Measurements from ENCODE around the gene APELA. TPM values are rescaled to one million over a fixed set of nuclear protein-coding genes. Genes with fewer than 3 reads are reported as not detected.

Gene APELA
- total RNA-seq, 1 donor from 2014 or later, result not detected

DNA sequence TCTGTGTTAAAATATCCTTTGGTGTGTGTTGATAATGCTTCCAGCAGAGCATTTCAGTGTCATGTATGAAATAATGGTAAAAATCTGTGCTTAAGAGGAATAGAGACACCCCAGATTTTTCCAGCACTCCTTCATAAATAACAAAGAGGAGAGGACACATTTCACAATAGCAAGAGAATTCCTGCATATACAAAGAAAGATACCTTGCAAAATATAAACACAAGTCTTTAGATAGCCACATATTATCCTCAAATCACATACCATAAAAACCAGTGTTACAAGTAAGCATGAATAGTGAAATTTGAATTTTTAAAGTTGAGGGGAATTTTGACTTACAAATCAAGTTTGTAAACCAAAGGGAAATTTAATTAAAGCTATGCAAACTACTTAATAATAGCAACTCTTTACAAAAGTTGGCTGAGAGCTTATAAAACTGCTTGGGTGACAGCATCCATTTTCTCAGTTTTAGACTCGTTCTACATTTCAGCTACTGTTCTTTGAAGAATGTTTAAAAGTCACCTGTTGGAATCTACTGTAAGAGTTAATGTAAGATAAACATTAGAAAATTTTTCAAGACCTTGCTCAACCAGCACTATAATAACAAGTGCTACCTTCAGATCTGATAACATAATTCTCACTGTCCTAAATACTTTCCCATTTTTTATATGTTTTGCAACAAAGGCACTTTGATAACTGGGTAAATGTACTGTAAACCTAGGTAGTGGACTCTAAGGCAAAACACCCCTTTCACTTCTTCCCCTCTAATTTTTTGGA is 3.7 kb downstream of the APELA start:
- POLR2A ChIA-PET, result no interaction called here
- H3K36me3 Mint-ChIP-seq (ENCODE audit: low read depth), result no peaks in the 10 kb centered on the region
- no peak overlapping the region for H3K27ac Mint-ChIP-seq
- no peak for ATAC-seq (ENCODE audit: low read depth)
- CTCF ChIA-PET, result no interaction called here
- H3K9me3 Mint-ChIP-seq, result peaks cover 2% of the 10 kb centered on the region
- H3K4me3 Mint-ChIP-seq, result no peak overlapping the region
- intact Hi-C loops (cut with micrococcal nuclease), result no loop called here
- TF ChIP-seq, protein P1, sequence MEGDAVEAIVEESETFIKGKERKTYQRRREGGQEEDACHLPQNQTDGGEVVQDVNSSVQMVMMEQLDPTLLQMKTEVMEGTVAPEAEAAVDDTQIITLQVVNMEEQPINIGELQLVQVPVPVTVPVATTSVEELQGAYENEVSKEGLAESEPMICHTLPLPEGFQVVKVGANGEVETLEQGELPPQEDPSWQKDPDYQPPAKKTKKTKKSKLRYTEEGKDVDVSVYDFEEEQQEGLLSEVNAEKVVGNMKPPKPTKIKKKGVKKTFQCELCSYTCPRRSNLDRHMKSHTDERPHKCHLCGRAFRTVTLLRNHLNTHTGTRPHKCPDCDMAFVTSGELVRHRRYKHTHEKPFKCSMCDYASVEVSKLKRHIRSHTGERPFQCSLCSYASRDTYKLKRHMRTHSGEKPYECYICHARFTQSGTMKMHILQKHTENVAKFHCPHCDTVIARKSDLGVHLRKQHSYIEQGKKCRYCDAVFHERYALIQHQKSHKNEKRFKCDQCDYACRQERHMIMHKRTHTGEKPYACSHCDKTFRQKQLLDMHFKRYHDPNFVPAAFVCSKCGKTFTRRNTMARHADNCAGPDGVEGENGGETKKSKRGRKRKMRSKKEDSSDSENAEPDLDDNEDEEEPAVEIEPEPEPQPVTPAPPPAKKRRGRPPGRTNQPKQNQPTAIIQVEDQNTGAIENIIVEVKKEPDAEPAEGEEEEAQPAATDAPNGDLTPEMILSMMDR (IDR thresholded peaks at IDR 0.05), result no peak
- H3K4me1 Mint-ChIP-seq, result peaks cover 4% of the 10 kb centered on the region
- no peak for DNase-seq
- peaks cover 8% of the 10 kb centered on the region for H3K27me3 Mint-ChIP-seq

DNA sequence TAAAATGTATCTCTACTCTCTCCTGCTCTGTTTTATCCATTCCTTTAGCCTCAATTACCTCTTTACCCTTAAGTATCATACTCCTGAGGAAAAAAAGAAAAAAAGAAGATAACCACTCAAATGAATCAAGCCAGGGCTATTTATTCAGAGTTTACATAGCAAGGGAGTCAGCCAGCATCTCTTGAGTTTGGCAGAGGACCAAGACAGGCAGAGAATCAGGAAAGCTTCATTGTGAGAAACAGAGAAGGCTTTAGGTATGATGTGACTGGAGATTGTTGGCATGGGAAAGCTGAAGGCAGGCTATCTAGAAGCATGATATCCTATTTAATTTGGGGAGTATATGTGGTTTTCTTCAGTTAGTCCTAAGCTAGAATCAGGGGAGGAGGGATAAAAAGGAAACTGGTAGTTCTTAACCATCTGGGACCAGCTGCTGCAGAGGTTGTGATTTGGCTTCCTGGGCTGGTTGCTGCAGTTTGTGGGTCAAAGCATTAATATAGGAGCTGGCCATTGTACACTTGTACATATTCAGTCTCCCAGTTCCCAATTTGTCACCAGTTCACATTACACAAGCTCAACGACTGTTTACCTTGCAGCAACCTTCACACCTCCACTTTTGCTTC is 11.2 kb downstream of the APELA start:
- no peak for DNase-seq
- H3K4me3 Mint-ChIP-seq, result no peak overlapping the region
- TF ChIP-seq, protein P1 (IDR thresholded peaks at IDR 0.05), result no peak
- ChIA-PET POLR2A (no interaction called here), CTCF (interaction anchor here (0.6 kb wide), 1 partner anchor 209 kb away, joined by 3 read pairs; no protein-coding TSS in a partner anchor)
- no peaks in the 10 kb centered on the region for H3K36me3 Mint-ChIP-seq (ENCODE audit: low read depth)
- H3K4me1 Mint-ChIP-seq, result no peaks in the 10 kb centered on the region
- intact Hi-C loops (cut with micrococcal nuclease), result no loop called here
- ATAC-seq (ENCODE audit: low read depth), result no peak
- H3K27ac Mint-ChIP-seq, result no peak overlapping the region
- no peaks in the 10 kb centered on the region for H3K9me3 Mint-ChIP-seq
- peaks cover 8% of the 10 kb centered on the region for H3K27me3 Mint-ChIP-seq

DNA sequence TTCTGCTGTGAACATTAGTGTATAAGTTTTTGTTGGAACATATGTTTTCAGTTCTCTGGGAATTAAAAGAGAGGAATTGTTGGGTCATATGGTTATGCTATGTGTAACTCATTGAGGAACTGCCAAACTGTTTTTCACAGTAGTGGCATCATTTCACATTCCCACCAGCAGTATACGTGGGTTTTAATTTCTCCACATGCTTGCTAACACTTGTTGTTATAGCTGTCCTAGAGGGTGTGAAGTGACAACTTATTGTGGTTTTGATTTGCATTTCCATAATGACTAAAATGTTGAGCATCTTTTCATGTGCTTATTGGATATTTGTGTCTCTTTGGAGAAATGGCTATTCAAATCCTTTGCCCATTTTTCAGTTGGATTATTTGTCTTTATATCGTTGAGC is 13.7 kb downstream of the APELA start:
- ChIA-PET POLR2A (no interaction called here), CTCF (no interaction called here)
- ATAC-seq (ENCODE audit: low read depth) (no peak), DNase-seq (no peak)
- H3K4me1 Mint-ChIP-seq, result no peaks in the 10 kb centered on the region
- H3K27ac Mint-ChIP-seq, result no peak overlapping the region
- peaks cover 8% of the 10 kb centered on the region for H3K27me3 Mint-ChIP-seq
- H3K36me3 Mint-ChIP-seq (ENCODE audit: low read depth), result no peaks in the 10 kb centered on the region
- TF ChIP-seq, protein P1 (IDR thresholded peaks at IDR 0.05), result no peak
- no peak overlapping the region for H3K4me3 Mint-ChIP-seq
- H3K9me3 Mint-ChIP-seq, result no peaks in the 10 kb centered on the region
- intact Hi-C loops (cut with micrococcal nuclease), result no loop called here

GRCh38 chr4:164892018-164892417 is 15.0 kb downstream of the APELA start:
- Mint-ChIP-seq H3K4me3 (no peak overlapping the region), H3K4me1 (no peaks in the 10 kb centered on the region), H3K36me3 (ENCODE audit: low read depth) (no peaks in the 10 kb centered on the region), H3K9me3 (no peaks in the 10 kb centered on the region), H3K27ac (no peak overlapping the region), H3K27me3 (peaks cover 8% of the 10 kb centered on the region)
- CTCF ChIA-PET, result no interaction called here
- TF ChIP-seq, protein P1 (IDR thresholded peaks at IDR 0.05), result no peak
- DNase-seq (no peak), ATAC-seq (ENCODE audit: low read depth) (no peak)
- intact Hi-C loops (cut with micrococcal nuclease), result no loop called here
- POLR2A ChIA-PET, result no interaction called here

DNA sequence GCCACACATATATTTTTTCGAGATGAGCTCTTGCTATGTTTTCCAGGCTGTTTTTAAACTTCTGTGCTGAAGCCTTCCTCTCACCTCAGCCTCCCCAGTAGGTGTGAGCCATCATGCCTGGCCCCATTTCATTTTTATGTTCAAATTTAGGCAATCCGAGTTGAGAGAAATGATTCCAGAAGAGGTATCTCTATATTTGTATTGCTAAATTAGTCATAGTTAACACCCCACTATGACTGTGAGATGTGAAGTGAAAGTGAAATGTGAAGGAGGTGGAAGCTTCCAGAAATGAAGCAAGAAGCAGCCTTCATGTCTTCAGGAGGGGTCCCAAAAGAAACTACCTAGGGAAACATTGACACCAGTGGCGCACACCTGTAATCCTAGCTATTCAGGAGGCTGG is 17.7 kb downstream of the APELA start:
- Mint-ChIP-seq H3K4me3 (no peak overlapping the region), H3K27me3 (no peaks in the 10 kb centered on the region), H3K36me3 (ENCODE audit: low read depth) (no peaks in the 10 kb centered on the region), H3K4me1 (no peaks in the 10 kb centered on the region), H3K27ac (no peak overlapping the region), H3K9me3 (no peaks in the 10 kb centered on the region)
- CTCF ChIA-PET, result no interaction called here
- intact Hi-C loops (cut with micrococcal nuclease), result no loop called here
- POLR2A ChIA-PET, result no interaction called here
- ATAC-seq (ENCODE audit: low read depth) (no peak), DNase-seq (no peak)
- TF ChIP-seq, protein P1 (IDR thresholded peaks at IDR 0.05), result no peak
